SHP77 (cell line): ENCODE measurements around the gene GRIA2.

Source experiments
- DNase-seq, 2 experiments: peaks; one replicate each; lab custom pipeline; 2025; lab: John Stamatoyannopoulos, UW

Gene GRIA2

GRCh38 chr4:157372567-157372966 lies 152.0 kb downstream of the GRIA2 start:
- peak; percentile 29 to 65 for DNase-seq

- DNase-seq, result peak; percentile 7 to 42
Measured at GRCh38 chr4:157389741-157390140, 169.2 kb downstream of the GRIA2 start.

DNA sequence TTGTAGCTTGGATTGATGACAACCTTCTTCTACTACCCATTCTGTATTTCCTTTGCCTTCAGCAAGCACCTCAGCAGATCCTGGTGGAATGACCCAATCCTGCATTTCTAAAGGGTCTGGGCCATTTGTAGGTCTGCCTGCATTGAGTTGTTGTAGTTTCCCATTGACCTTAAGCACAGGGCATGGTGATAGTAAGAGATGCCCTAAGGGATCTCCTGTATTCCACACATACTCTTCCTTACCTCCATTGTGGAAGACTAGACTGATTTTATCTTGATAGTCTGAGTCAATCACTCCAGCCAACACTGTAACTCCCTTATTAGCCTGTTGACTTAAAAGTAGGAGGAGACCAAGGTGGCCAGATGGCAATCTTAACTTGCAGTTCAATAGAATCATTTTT lies 184.5 kb downstream of the GRIA2 start:
- DNase-seq, result no peak
